Skeletal muscle tissue (tissue), 4 donors: ENCODE results near the gene TMEM164. TPM values are rescaled to one million over a fixed set of nuclear protein-coding genes. Genes with fewer than 3 reads are reported as not detected.

Experiments used
- H3K27ac ChIP-seq: one replicate; pipeline ENCODE4 v1.7.0; 2013; ENCODE audit warnings: mild to moderate bottlenecking, low read depth, low read length, inconsistent platforms
- H3K27me3 ChIP-seq, 3 donors: one replicate each; pipeline ENCODE4 v1.7.0; 2013; ENCODE audit warnings: low read length in 3 of 3; ENCODE audit not compliant: control insufficient read depth in 3 of 3, insufficient read depth in 3 of 3
- H3K36me3 ChIP-seq, 3 donors: one replicate each; pipeline ENCODE4 v1.7.0; 2013; ENCODE audit warnings: low read length in 3 of 3; ENCODE audit not compliant: control insufficient read depth in 3 of 3, insufficient read depth in 3 of 3
- H3K4me1 ChIP-seq, 3 donors: one replicate each; pipeline ENCODE4 v1.7.0; 2013; ENCODE audit warnings: low read length in 3 of 3, mild to moderate bottlenecking in 3 of 3; ENCODE audit not compliant: control insufficient read depth in 3 of 3, insufficient read depth in 3 of 3
- H3K4me3 ChIP-seq, 3 donors: one replicate each; pipeline ENCODE4 v1.7.0; 2013; ENCODE audit warnings: low read length in 3 of 3
- H3K9ac ChIP-seq, 3 donors: one replicate each; pipeline ENCODE4 v1.7.0; 2013; ENCODE audit warnings: low read length in 3 of 3, mild to moderate bottlenecking in 3 of 3, moderate library complexity in 2 of 3, low read depth in 1 of 3
- H3K9me3 ChIP-seq, 3 donors: one replicate each; pipeline ENCODE4 v1.7.0; 2013; ENCODE audit warnings: low read length in 3 of 3; ENCODE audit not compliant: control insufficient read depth in 3 of 3
- total RNA-seq: library from RNA; depleted of rRNA; stranded (reverse); fragments of >200 nt; gene quantifications from one replicate; pipeline ENCODE4 v1.2.3, GENCODE V29; 2014
- donor health status: Osteomylitis.

Gene TMEM164
- total RNA-seq, 1 donor from 2014 or later, result 15.1 TPM

- Histone ChIP-seq H3K36me3 (no peaks in the 10 kb centered on the region), H3K4me1 (peaks cover 15 to 19% (median 16%) of the 10 kb centered on the region in 3 donors), H3K27ac (peak overlapping the region; percentile 79), H3K27me3 (peaks cover 0 to 4% (median 0%) of the 10 kb centered on the region in 3 donors), H3K9ac (no peak overlapping the region), H3K4me3 (no peak overlapping the region), H3K9me3 (no peaks in the 10 kb centered on the region)
Observed at GRCh38 chrX:110086162-110086915, 83.4 kb downstream of the TMEM164 start.

DNA sequence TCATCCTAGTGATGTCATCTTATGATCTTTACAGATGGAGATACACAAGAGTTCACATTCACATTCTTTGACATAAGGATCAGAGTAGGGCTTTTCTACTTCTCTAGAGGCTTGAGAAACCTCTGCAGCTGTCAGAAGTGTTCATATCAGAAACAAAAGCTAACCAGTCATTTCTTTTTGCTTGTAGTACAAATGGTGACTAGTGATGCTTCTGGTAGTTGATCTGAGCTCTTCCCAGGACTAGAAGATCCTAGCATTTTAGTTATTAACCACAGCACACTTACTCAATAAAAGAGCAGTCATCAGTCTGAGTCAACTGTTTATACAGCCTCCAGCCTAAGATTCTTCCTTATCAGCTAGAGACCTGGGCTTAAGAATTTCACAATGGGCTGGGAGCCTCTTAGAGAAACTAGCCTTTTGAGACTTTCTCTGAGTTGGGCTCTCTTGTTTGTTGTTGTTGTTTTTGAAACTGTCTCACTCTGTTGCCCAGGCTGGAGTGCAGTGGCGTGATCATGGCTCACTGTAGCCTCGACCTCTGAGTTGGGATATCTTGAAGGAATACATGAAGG lies 84.1 kb downstream of the TMEM164 start:
- H3K9me3 ChIP-seq, result no peaks in the 10 kb centered on the region
- peaks cover 11 to 16% (median 12%) of the 10 kb centered on the region in 3 donors for H3K4me1 ChIP-seq
- H3K36me3 ChIP-seq, result no peaks in the 10 kb centered on the region
- H3K27ac ChIP-seq, result peak overlapping the region; percentile 79
- H3K27me3 ChIP-seq, result peaks cover 0 to 4% (median 0%) of the 10 kb centered on the region in 3 donors
- no peak overlapping the region for H3K9ac ChIP-seq
- H3K4me3 ChIP-seq, result no peak overlapping the region

- Histone ChIP-seq H3K36me3 (no peaks in the 10 kb centered on the region), H3K27me3 (peaks cover 0 to 4% (median 0%) of the 10 kb centered on the region in 3 donors), H3K27ac (peak overlapping the region; percentile 79), H3K4me1 (peaks cover 6 to 16% (median 10%) of the 10 kb centered on the region in 3 donors), H3K4me3 (no peak overlapping the region), H3K9ac (peak overlapping the region; percentile 3 to 35 (median 21)), H3K9me3 (no peaks in the 10 kb centered on the region)
Observed at GRCh38 chrX:110087485-110088356, 84.8 kb downstream of the TMEM164 start.

- Histone ChIP-seq H3K27ac (no peak overlapping the region), H3K4me1 (peaks cover 6 to 16% (median 10%) of the 10 kb centered on the region in 3 donors)
Observed at GRCh38 chrX:110089656-110090403, 86.9 kb downstream of the TMEM164 start.

DNA sequence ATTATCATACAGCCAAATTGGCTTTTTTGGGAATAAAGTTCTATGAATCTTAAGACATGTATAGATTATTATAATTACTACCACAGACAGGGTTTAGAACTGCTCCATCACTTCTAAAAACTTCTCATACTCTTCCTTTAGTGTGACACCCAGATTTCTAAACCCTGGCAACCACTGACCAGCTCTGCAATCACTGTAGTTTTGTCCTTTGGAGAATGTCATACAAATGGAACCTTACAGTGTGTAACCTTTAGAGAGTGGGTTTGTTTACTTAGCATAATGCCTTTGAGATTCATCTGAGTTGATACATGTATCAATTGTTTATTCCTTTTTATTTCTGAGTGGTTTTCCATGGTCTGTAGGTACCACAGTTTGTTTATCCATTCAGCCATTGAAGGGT lies 95.0 kb downstream of the TMEM164 start:
- Histone ChIP-seq H3K9me3 (no peaks in the 10 kb centered on the region), H3K4me1 (peaks cover 0 to 5% (median 0%) of the 10 kb centered on the region in 3 donors), H3K27me3 (no peaks in the 10 kb centered on the region), H3K9ac (no peak overlapping the region), H3K27ac (no peak overlapping the region), H3K4me3 (no peak overlapping the region), H3K36me3 (no peaks in the 10 kb centered on the region)

More at GRCh38 chrX:110089656-110090403, 86.9 kb downstream of the TMEM164 start:
- Histone ChIP-seq H3K4me3 (no peak overlapping the region), H3K36me3 (no peaks in the 10 kb centered on the region), H3K27me3 (peaks cover 0 to 4% (median 0%) of the 10 kb centered on the region in 3 donors), H3K9me3 (no peaks in the 10 kb centered on the region), H3K9ac (no peak overlapping the region)

GRCh38 chrX:110103344-110103743 lies 100.4 kb downstream of the TMEM164 start:
- Histone ChIP-seq H3K4me3 (no peak overlapping the region), H3K4me1 (peaks cover 0 to 6% (median 5%) of the 10 kb centered on the region in 3 donors), H3K27ac (no peak overlapping the region), H3K9ac (no peak overlapping the region), H3K27me3 (no peaks in the 10 kb centered on the region), H3K36me3 (no peaks in the 10 kb centered on the region), H3K9me3 (no peaks in the 10 kb centered on the region)

DNA sequence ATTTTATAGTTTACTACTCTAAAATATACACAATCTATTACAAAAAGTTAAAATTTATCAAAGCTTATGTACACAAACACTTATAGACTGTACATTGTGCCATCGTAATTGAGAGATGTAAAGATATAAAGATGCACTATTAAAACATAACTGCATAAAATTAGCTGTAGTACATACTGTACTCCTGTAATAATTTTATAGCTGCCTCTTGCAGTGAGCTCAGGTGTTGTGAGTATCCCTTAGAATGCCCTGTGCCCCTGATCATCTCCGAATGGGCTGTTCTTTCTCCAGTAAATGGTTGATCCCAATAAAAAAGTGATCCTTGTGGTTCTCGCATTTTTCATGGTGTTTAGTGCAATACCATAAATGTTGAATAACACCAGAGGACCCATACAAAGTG lies 101.2 kb downstream of the TMEM164 start:
- no peak overlapping the region for H3K27ac ChIP-seq
- H3K9ac ChIP-seq, result no peak overlapping the region
- H3K36me3 ChIP-seq, result no peaks in the 10 kb centered on the region
- H3K4me1 ChIP-seq, result peaks cover 0 to 6% (median 5%) of the 10 kb centered on the region in 3 donors
- no peak overlapping the region for H3K4me3 ChIP-seq
- H3K27me3 ChIP-seq, result no peaks in the 10 kb centered on the region
- no peaks in the 10 kb centered on the region for H3K9me3 ChIP-seq

GRCh38 chrX:110108381-110108821 lies 105.5 kb downstream of the TMEM164 start:
- Histone ChIP-seq H3K36me3 (peaks cover 0 to 7% (median 2%) of the 10 kb centered on the region in 3 donors), H3K9ac (no peak overlapping the region), H3K4me3 (no peak overlapping the region), H3K9me3 (no peaks in the 10 kb centered on the region), H3K4me1 (peaks cover 3 to 5% (median 4%) of the 10 kb centered on the region in 3 donors), H3K27ac (no peak overlapping the region), H3K27me3 (no peaks in the 10 kb centered on the region)

DNA sequence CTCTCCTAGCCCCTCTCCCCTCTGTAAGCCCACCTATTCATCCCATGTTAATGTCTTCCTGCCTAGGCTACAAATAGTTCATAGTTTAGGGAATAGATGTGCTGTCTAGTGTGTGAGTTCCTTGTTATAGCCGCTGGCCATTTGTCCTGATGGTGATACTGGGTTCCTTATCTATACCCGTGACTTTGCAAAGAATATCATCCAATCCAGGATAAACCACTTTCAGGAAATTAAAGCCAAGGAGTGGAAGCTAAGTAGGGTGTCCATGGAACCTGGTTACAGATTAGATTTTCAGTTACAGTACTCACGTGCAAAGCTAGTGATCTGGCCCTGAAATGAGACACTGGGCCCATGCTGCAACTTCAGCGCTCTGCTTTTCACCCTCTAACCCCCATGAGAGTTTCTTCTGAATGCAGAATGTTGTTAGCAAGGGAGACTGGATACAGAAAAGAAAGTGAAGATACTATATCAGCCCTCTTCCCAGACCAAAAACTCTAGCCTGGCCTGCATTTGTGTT lies 111.4 kb downstream of the TMEM164 start:
- H3K9me3 ChIP-seq, result no peaks in the 10 kb centered on the region
- no peak overlapping the region for H3K9ac ChIP-seq
- H3K4me1 ChIP-seq, result peaks cover 0 to 4% (median 0%) of the 10 kb centered on the region in 3 donors
- H3K27me3 ChIP-seq, result no peaks in the 10 kb centered on the region
- no peak overlapping the region for H3K4me3 ChIP-seq
- peaks cover 0 to 7% (median under 1%) of the 10 kb centered on the region in 3 donors for H3K36me3 ChIP-seq
- H3K27ac ChIP-seq, result no peak overlapping the region
